CD4-positive, alpha-beta T cell (primary cell): ENCODE data around the gene LRIF1. TPM values are rescaled to one million over a fixed set of nuclear protein-coding genes. Genes with fewer than 3 reads are reported as not detected.

Source experiments
- ATAC-seq: fragments of 200-7000 bp; cut with Tn5 transposase; one replicate; pipeline ENCODE4 v1.10.0; 2022; ENCODE audit warnings: mild to moderate bottlenecking; ENCODE audit not compliant: poor library complexity
- CTCF ChIA-PET: fragments of 350-600 bp; sonication (Branson Sonifier 250); formaldehyde crosslinking; loops from one replicate; lab custom pipeline; 2021; ENCODE audit warnings: antibody characterized with exemption, inconsistent platforms; lab: Charles Lee
- POLR2A ChIA-PET: fragments of 350-600 bp; sonication (Branson Sonifier 250); formaldehyde crosslinking; loops from one replicate; lab custom pipeline; 2021; ENCODE audit warnings: antibody characterized with exemption, inconsistent platforms; lab: Charles Lee
- DNase-seq, 14 experiments: peaks; one replicate each; pipeline ENCODE4 v3.0.0-alpha.2; 2013 to 2020; ENCODE audit warnings: mixed read lengths in 2 of 14
- H3K27ac ChIP-seq, 2 donors: one replicate each; pipeline versions ENCODE4 v1.5.1 to v1.7.0; 2013; ENCODE audit warnings: low read length in 2 of 2, low read depth in 1 of 2, mild to moderate bottlenecking in 1 of 2
- H3K27me3 ChIP-seq, 2 experiments: 1 replicate in 1 of 2; 2 replicates in 1 of 2; pipeline versions ENCODE4 v1.6.1 to v1.7.0; 2013; ENCODE audit warnings: low read length in 2 of 2, control low read depth in 1 of 2, mild to moderate bottlenecking in 1 of 2, moderate library complexity in 1 of 2; ENCODE audit not compliant: insufficient read depth in 2 of 2, control insufficient read depth in 1 of 2
- H3K36me3 ChIP-seq: one replicate; pipeline ENCODE4 v1.6.1; 2013; ENCODE audit warnings: low read length, control low read depth; ENCODE audit not compliant: insufficient read depth
- H3K4me1 ChIP-seq: one replicate; pipeline ENCODE4 v1.6.1; 2013; ENCODE audit warnings: low read length, control low read depth; ENCODE audit not compliant: insufficient read depth
- H3K4me3 ChIP-seq: one replicate; pipeline ENCODE4 v1.5.1; 2013; ENCODE audit warnings: mild to moderate bottlenecking, low read length, moderate library complexity
- H3K9me3 ChIP-seq, 2 experiments: 1 replicate in 1 of 2; 2 replicates in 1 of 2; pipeline versions ENCODE4 v1.6.1 to v1.7.0; 2013; ENCODE audit warnings: low read length in 2 of 2, mild to moderate bottlenecking in 2 of 2, control low read depth in 1 of 2, moderate library complexity in 1 of 2; ENCODE audit not compliant: control insufficient read depth in 1 of 2, insufficient read depth in 1 of 2
- H3K27ac Mint-ChIP-seq: one replicate; pipeline ENCODE4 v1.8.0; 2020; ENCODE audit warnings: mixed read lengths
- H3K27me3 Mint-ChIP-seq: one replicate; pipeline ENCODE4 v1.8.0; 2021; ENCODE audit warnings: mixed read lengths
- H3K36me3 Mint-ChIP-seq: one replicate; pipeline ENCODE4 v1.8.0; 2021; ENCODE audit warnings: low read depth, mixed read lengths
- H3K4me1 Mint-ChIP-seq: one replicate; pipeline ENCODE4 v1.8.0; 2021; ENCODE audit warnings: low read depth, mixed read lengths
- H3K4me3 Mint-ChIP-seq: one replicate; pipeline ENCODE4 v1.8.0; 2020; ENCODE audit warnings: mild to moderate bottlenecking, mixed read lengths
- H3K9me3 Mint-ChIP-seq: one replicate; pipeline ENCODE4 v1.8.0; 2020; ENCODE audit warnings: mixed read lengths
- CTCF ChIP-seq: fragments of 200-600 bp; IDR thresholded peaks from one replicate; pipeline ENCODE4 v1.8.0; 2022; ENCODE audit warnings: antibody characterized with exemption, mild to moderate bottlenecking
- intact Hi-C, 2 experiments: fragments of 100-400 bp; cut with DNase I in 1 of 2; cut with micrococcal nuclease in 1 of 2; formaldehyde crosslinking; loops; one replicate each; pipeline versions ENCODE4 v1.15.1 to v1.9.0; 2023 to 2025; cut with DNase I, micrococcal nuclease
- total RNA-seq, 174 experiments: library from RNA in 2 of 174; stranded (reverse) in 2 of 174; gene quantifications; one replicate each; pipeline ENCODE4 v1.2.3 and lab custom pipeline; 2021 to 2026

The LRIF1 gene
- total RNA-seq, 2 experiments from 2014 or later = 1.6 to 1.8 TPM

GRCh38 chr1:110967256-110967655 lies 3.5 kb upstream of the LRIF1 start:
- Histone ChIP-seq H3K9me3 (peaks cover 31 to 33% of the 10 kb centered on the region in 2 experiments), H3K4me1 (peaks cover 12% of the 10 kb centered on the region), H3K4me3 (no peak overlapping the region), H3K36me3 (no peaks in the 10 kb centered on the region), H3K27ac (no peak overlapping the region), H3K27me3 (peaks cover 4 to 16% of the 10 kb centered on the region in 2 experiments)
- Mint-ChIP-seq H3K4me1 (peaks cover 21% of the 10 kb centered on the region), H3K27ac (no peak overlapping the region), H3K4me3 (peak overlapping the region; percentile 30), H3K36me3 (peaks cover 25% of the 10 kb centered on the region), H3K9me3 (peaks cover 34% of the 10 kb centered on the region), H3K27me3 (peaks cover 48% of the 10 kb centered on the region)
- CTCF ChIA-PET = no interaction called here
- ATAC-seq (no peak), DNase-seq (no peak)
- intact Hi-C loops = loop anchor here (5.0 to 10.0 kb wide), 3 partner anchors 182 to 622 kb away; no protein-coding TSS in a partner anchor
- TF ChIP-seq CTCF = no peak
- POLR2A ChIA-PET = no interaction called here

GRCh38 chr1:110964455-110964903 lies 757 bp upstream of the LRIF1 start:
- Histone ChIP-seq H3K27ac (peak overlapping the region; percentile 68 to 100), H3K4me1 (peaks cover 12% of the 10 kb centered on the region), H3K36me3 (no peaks in the 10 kb centered on the region), H3K4me3 (peak overlapping the region; percentile 76), H3K27me3 (peaks cover 4 to 13% of the 10 kb centered on the region in 2 experiments), H3K9me3 (peaks cover 33 to 43% of the 10 kb centered on the region in 2 experiments)
- peak overlapping the region; percentile 90 for H3K4me3 Mint-ChIP-seq
- peaks cover 19% of the 10 kb centered on the region for H3K9me3 Mint-ChIP-seq
- H3K36me3 Mint-ChIP-seq = peaks cover 46% of the 10 kb centered on the region
- ATAC-seq (no peak), DNase-seq (no peak)
- H3K27me3 Mint-ChIP-seq = peaks cover 22% of the 10 kb centered on the region
- intact Hi-C loops = loop anchor here (5.0 to 10.0 kb wide), 8 partner anchors 42 to 932 kb away; partner anchors contain the start of gene STRIP1 (in 1 of the 2)
- H3K27ac Mint-ChIP-seq = peak overlapping the region; percentile 93
- TF ChIP-seq CTCF = no peak
- ChIA-PET POLR2A (interaction anchor here (0.6 to 3.0 kb wide), 39 partner anchors 11 to 1751 kb away, joined by 3 to 70 read pairs (median 4); partner anchors contain the start of genes CD53, CEPT1, DRAM2 and KCNA2), CTCF (interaction anchor here (0.7 to 1.9 kb wide), 4 partner anchors 27 to 468 kb away, joined by 3 to 12 read pairs (median 4); partner anchors contain the start of gene CD53)
- H3K4me1 Mint-ChIP-seq = peaks cover 36% of the 10 kb centered on the region

- intact Hi-C loops = loop anchor here (1.0 to 10.0 kb wide), 11 partner anchors 41 to 931 kb away; partner anchors contain the start of gene STRIP1 (in 1 of the 2)
- ATAC-seq = peak; percentile 27
- Histone ChIP-seq H3K4me1 (peaks cover 12% of the 10 kb centered on the region), H3K4me3 (peak overlapping the region; percentile 76), H3K27me3 (peaks cover under 1% of the 10 kb centered on the region in 2 experiments), H3K27ac (peak overlapping the region; percentile 94 to 100), H3K36me3 (peaks cover 2% of the 10 kb centered on the region), H3K9me3 (peaks cover 37 to 43% of the 10 kb centered on the region in 2 experiments)
- peak overlapping the region; percentile 90 for H3K4me3 Mint-ChIP-seq
- H3K4me1 Mint-ChIP-seq = peaks cover 36% of the 10 kb centered on the region
- H3K27ac Mint-ChIP-seq = peak overlapping the region; percentile 93
- H3K27me3 Mint-ChIP-seq = peaks cover 9% of the 10 kb centered on the region
- CTCF ChIA-PET = interaction anchor here (1.7 to 1.9 kb wide), 2 partner anchors 29 to 88 kb away, joined by 4 to 12 read pairs; partner anchors contain the start of gene CD53
- POLR2A ChIA-PET = interaction anchor here (1.0 to 3.0 kb wide), 16 partner anchors 10 to 625 kb away, joined by 3 to 70 read pairs (median 5); partner anchors contain the start of genes CD53, CEPT1 and DRAM2
- peaks cover 17% of the 10 kb centered on the region for H3K9me3 Mint-ChIP-seq
- peak; percentile 29 to 88 (median 52) for DNase-seq
- TF ChIP-seq CTCF = no peak
- H3K36me3 Mint-ChIP-seq = peaks cover 46% of the 10 kb centered on the region
Measured at GRCh38 chr1:110962892-110963690, 631 bp downstream of the LRIF1 start.
